NOMO-1 (cell line): ENCODE measurements around the gene NDUFA5.
"Not testable (repeated sequence)": the region's sequence is repeated elsewhere in the genome, so short reads cannot be mapped to it uniquely, and the experiment has no call there.

Experiments
- DNase-seq, 2 experiments: peaks; one replicate each; lab custom pipeline; 2025; ENCODE audit not compliant: unreplicated experiment in 2 of 2; lab: John Stamatoyannopoulos, UW

Gene NDUFA5

GRCh38 chr7:123526533-123526932 lies 31.1 kb downstream of the NDUFA5 start:
- not testable (repeated sequence) for DNase-seq

GRCh38 chr7:123522066-123522465 lies 35.6 kb downstream of the NDUFA5 start:
- no peak for DNase-seq

- no peak for DNase-seq
Measured at GRCh38 chr7:123505221-123505620, 52.4 kb downstream of the NDUFA5 start.

- no peak for DNase-seq
Measured at GRCh38 chr7:123502201-123502600, 55.4 kb downstream of the NDUFA5 start.

- no peak for DNase-seq
Measured at GRCh38 chr7:123500878-123501489, 56.6 kb downstream of the NDUFA5 start.

- DNase-seq, result no peak
Measured at GRCh38 chr7:123499211-123499970, 58.2 kb downstream of the NDUFA5 start.

- DNase-seq, result no peak
Measured at GRCh38 chr7:123498601-123499000, 59.0 kb downstream of the NDUFA5 start.

- no peak for DNase-seq
Measured at GRCh38 chr7:123498031-123498430, 59.6 kb downstream of the NDUFA5 start.

GRCh38 chr7:123494193-123494796 lies 63.3 kb downstream of the NDUFA5 start:
- peak in 1 of 2 experiments; percentile 7 for DNase-seq

GRCh38 chr7:123492485-123492884 lies 65.1 kb downstream of the NDUFA5 start:
- no peak for DNase-seq
